ENCODE data around the gene LIN52. TPM values are rescaled to one million over a fixed set of nuclear protein-coding genes. Genes with fewer than 3 reads are reported as not detected.

The LIN52 gene
- total RNA-seq, 1 experiment from 2014 or later, result 11.3 TPM

- Mint-ChIP-seq H3K27me3 (ENCODE audit: insufficient read depth, unreplicated experiment) (peaks cover 4% of the 10 kb centered on the region), H3K36me3 (ENCODE audit: insufficient read depth, unreplicated experiment) (no peaks in the 10 kb centered on the region), H3K27ac (ENCODE audit: unreplicated experiment) (no peak overlapping the region), H3K9me3 (ENCODE audit: unreplicated experiment) (no peaks in the 10 kb centered on the region), H3K4me1 (ENCODE audit: low read depth, unreplicated experiment) (no peaks in the 10 kb centered on the region), H3K4me3 (ENCODE audit: unreplicated experiment) (no peak overlapping the region)
- intact Hi-C loops (cut with micrococcal nuclease; ENCODE audit: unreplicated experiment), result no loop called here
- no peaks in the 10 kb centered on the region for H3K9me3 ChIP-seq
- no peak for DNase-seq
- no peak overlapping the region for H3K4me3 ChIP-seq (ENCODE audit: low read depth, low read length)
- H3K27me3 ChIP-seq (replicated peaks; ENCODE audit: control insufficient read depth, insufficient read depth, low read length), result no peaks in the 10 kb centered on the region
- H3K36me3 ChIP-seq (ENCODE audit: control insufficient read depth, insufficient read depth, low read length), result no peaks in the 10 kb centered on the region
- BruUV-seq (replicated peaks), result no TSS peak
- no peaks in the 10 kb centered on the region for H3K4me1 ChIP-seq
- ChIA-PET CTCF (no interaction called here), POLR2A (no interaction called here)
- TF ChIP-seq, protein P1, sequence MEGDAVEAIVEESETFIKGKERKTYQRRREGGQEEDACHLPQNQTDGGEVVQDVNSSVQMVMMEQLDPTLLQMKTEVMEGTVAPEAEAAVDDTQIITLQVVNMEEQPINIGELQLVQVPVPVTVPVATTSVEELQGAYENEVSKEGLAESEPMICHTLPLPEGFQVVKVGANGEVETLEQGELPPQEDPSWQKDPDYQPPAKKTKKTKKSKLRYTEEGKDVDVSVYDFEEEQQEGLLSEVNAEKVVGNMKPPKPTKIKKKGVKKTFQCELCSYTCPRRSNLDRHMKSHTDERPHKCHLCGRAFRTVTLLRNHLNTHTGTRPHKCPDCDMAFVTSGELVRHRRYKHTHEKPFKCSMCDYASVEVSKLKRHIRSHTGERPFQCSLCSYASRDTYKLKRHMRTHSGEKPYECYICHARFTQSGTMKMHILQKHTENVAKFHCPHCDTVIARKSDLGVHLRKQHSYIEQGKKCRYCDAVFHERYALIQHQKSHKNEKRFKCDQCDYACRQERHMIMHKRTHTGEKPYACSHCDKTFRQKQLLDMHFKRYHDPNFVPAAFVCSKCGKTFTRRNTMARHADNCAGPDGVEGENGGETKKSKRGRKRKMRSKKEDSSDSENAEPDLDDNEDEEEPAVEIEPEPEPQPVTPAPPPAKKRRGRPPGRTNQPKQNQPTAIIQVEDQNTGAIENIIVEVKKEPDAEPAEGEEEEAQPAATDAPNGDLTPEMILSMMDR (IDR thresholded peaks at IDR 0.05; ENCODE audit: insufficient read depth in 1 of 2, low read depth in 1 of 2, low read length in 1 of 2, severe bottlenecking in 1 of 2, unreplicated experiment in 1 of 2), result no peak
These were observed 123.9 kb downstream of the LIN52 start for GRCh38 chr14:74208642-74209041.

DNA sequence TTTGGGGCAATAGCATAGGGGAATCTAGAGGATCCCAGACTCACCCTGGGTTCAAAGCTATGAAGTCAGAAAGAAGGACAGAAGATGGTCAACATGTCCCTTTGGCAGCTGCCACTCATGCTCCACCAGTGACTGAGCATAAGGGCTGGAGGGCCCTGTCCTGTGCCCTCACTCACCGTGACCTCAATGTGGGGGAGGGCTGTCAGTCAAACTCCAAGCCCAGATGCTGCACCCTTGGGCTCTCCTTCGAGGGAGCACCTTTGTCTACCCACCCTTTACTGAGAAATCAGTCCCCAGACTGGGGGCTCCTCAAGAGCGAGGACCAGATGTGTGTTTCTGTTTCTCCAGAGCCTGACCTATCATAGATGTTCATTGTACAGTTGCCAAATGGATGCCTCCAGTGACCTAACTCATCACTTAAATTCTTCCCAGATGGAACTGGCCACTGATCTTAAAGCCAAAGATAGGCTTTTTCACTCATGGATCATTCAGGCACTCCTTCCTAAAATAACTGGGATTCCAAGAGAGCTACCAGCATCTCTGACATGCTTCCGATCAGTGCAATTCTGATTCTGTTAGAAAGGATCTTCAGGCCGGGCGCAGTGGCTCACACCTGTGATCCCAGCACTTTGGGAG lies 127.3 kb downstream of the LIN52 start:
- Histone ChIP-seq H3K27me3 (replicated peaks; ENCODE audit: control insufficient read depth, insufficient read depth, low read length) (no peaks in the 10 kb centered on the region), H3K9me3 (no peaks in the 10 kb centered on the region), H3K36me3 (ENCODE audit: control insufficient read depth, insufficient read depth, low read length) (no peaks in the 10 kb centered on the region), H3K4me1 (no peaks in the 10 kb centered on the region), H3K4me3 (ENCODE audit: low read depth, low read length) (no peak overlapping the region)
- Mint-ChIP-seq H3K27me3 (ENCODE audit: insufficient read depth, unreplicated experiment) (peaks cover 6% of the 10 kb centered on the region), H3K4me1 (ENCODE audit: low read depth, unreplicated experiment) (no peaks in the 10 kb centered on the region), H3K9me3 (ENCODE audit: unreplicated experiment) (no peaks in the 10 kb centered on the region), H3K36me3 (ENCODE audit: insufficient read depth, unreplicated experiment) (no peaks in the 10 kb centered on the region), H3K4me3 (ENCODE audit: unreplicated experiment) (no peak overlapping the region), H3K27ac (ENCODE audit: unreplicated experiment) (no peak overlapping the region)
- no TSS peak for BruUV-seq (replicated peaks)
- TF ChIP-seq, protein P1 (IDR thresholded peaks at IDR 0.05; ENCODE audit: insufficient read depth in 1 of 2, low read depth in 1 of 2, low read length in 1 of 2, severe bottlenecking in 1 of 2, unreplicated experiment in 1 of 2), result no peak
- ChIA-PET POLR2A (no interaction called here), CTCF (no interaction called here)
- intact Hi-C loops (cut with micrococcal nuclease; ENCODE audit: unreplicated experiment), result no loop called here
- DNase-seq, result no peak

GRCh38 chr14:74213907-74214803 lies 129.4 kb downstream of the LIN52 start:
- no peaks in the 10 kb centered on the region for H3K4me1 ChIP-seq
- ChIA-PET CTCF (no interaction called here), POLR2A (no interaction called here)
- no peak overlapping the region for H3K27ac Mint-ChIP-seq (ENCODE audit: unreplicated experiment)
- no peaks in the 10 kb centered on the region for H3K9me3 ChIP-seq
- H3K27me3 ChIP-seq (replicated peaks; ENCODE audit: control insufficient read depth, insufficient read depth, low read length), result peaks cover 1% of the 10 kb centered on the region; the same call in 1 of the 2 replicates
- H3K36me3 Mint-ChIP-seq (ENCODE audit: insufficient read depth, unreplicated experiment), result no peaks in the 10 kb centered on the region
- H3K4me3 Mint-ChIP-seq (ENCODE audit: unreplicated experiment), result no peak overlapping the region
- H3K4me1 Mint-ChIP-seq (ENCODE audit: low read depth, unreplicated experiment), result no peaks in the 10 kb centered on the region
- BruUV-seq (replicated peaks), result no TSS peak
- no peak for DNase-seq
- H3K9me3 Mint-ChIP-seq (ENCODE audit: unreplicated experiment), result no peaks in the 10 kb centered on the region
- no peak overlapping the region for H3K4me3 ChIP-seq (ENCODE audit: low read depth, low read length)
- TF ChIP-seq, protein P1 (IDR thresholded peaks at IDR 0.05; ENCODE audit: insufficient read depth in 1 of 2, low read depth in 1 of 2, low read length in 1 of 2, severe bottlenecking in 1 of 2, unreplicated experiment in 1 of 2), result no peak
- intact Hi-C loops (cut with micrococcal nuclease; ENCODE audit: unreplicated experiment), result no loop called here
- H3K36me3 ChIP-seq (ENCODE audit: control insufficient read depth, insufficient read depth, low read length), result no peaks in the 10 kb centered on the region
- peaks cover 5% of the 10 kb centered on the region for H3K27me3 Mint-ChIP-seq (ENCODE audit: insufficient read depth, unreplicated experiment)
